ENCODE data around the gene ARRDC1. TPM values are rescaled to one million over a fixed set of nuclear protein-coding genes. Genes with fewer than 3 reads are reported as not detected.

Gene ARRDC1
- total RNA-seq, 1 donor from 2014 or later, result 114 TPM

DNA sequence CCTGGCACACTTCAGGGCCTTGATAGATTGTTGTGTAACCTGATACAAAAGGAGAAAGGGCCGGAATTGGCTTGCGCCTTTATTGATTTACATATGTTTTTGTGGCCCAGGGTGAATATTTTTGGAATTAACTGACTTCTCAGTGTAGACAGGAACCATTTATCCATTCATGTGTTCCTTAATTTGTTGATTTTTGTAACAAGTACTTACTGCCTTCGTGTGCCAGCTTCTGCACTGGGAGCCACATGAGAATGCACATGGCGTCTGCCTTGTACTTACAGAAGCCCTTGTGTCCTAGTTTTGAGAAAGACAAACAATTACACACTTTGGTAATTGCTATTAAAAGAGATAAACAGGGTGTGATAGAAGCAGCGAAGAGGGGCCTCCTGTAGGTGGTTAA is 39.7 kb downstream of the ARRDC1 start:
- Histone ChIP-seq H3K27me3 (no peaks in the 10 kb centered on the region), H3K9me3 (no peaks in the 10 kb centered on the region), H3K4me1 (peaks cover 14% of the 10 kb centered on the region), H3K4me3 (no peak overlapping the region), H3K27ac (no peak overlapping the region), H3K36me3 (peaks cover 0 to 10% of the 10 kb centered on the region in 2 donors)
- intact Hi-C loops (cut with DNase I), result no loop called here
- DNase-seq (ENCODE audit: extremely low spot score in 2 of 2), result no peak
- TF ChIP-seq, protein P1, sequence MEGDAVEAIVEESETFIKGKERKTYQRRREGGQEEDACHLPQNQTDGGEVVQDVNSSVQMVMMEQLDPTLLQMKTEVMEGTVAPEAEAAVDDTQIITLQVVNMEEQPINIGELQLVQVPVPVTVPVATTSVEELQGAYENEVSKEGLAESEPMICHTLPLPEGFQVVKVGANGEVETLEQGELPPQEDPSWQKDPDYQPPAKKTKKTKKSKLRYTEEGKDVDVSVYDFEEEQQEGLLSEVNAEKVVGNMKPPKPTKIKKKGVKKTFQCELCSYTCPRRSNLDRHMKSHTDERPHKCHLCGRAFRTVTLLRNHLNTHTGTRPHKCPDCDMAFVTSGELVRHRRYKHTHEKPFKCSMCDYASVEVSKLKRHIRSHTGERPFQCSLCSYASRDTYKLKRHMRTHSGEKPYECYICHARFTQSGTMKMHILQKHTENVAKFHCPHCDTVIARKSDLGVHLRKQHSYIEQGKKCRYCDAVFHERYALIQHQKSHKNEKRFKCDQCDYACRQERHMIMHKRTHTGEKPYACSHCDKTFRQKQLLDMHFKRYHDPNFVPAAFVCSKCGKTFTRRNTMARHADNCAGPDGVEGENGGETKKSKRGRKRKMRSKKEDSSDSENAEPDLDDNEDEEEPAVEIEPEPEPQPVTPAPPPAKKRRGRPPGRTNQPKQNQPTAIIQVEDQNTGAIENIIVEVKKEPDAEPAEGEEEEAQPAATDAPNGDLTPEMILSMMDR (IDR thresholded peaks at IDR 0.05), result no peak
- no peak for TF ChIP-seq POLR2A (IDR thresholded peaks at IDR 0.05)
- TF ChIP-seq POLR2AphosphoS5 (IDR thresholded peaks at IDR 0.05; ENCODE audit: insufficient read depth in 1 of 2, low read depth in 1 of 2), result no peak

DNA sequence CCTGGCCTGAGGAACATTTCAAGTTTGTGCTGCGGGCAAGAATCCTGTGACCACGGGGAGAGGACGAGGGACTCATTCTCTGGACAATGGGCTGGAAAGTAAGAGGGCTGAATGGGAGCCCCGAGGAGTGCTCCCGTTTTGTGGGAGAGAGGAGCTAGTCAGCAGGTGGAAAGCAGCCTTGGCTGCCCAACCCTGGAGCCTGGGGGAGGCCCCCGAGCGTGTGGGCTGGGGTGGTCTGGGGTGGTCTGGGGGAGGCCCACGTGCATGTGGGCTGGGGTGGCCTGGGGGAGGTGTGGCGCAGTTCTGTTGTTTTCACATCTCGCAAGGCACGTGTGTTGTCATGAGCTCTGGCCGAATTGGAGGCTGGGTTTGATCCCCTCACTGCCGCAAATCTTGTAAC is 40.9 kb downstream of the ARRDC1 start:
- TF ChIP-seq POLR2AphosphoS5 (IDR thresholded peaks at IDR 0.05; ENCODE audit: insufficient read depth in 1 of 2, low read depth in 1 of 2) (no peak), POLR2A (IDR thresholded peaks at IDR 0.05) (no peak)
- TF ChIP-seq, protein P1 (IDR thresholded peaks at IDR 0.05), result no peak
- intact Hi-C loops (cut with DNase I), result no loop called here
- Histone ChIP-seq H3K36me3 (peaks cover 0 to 12% of the 10 kb centered on the region in 2 donors), H3K27ac (no peak overlapping the region), H3K9me3 (no peaks in the 10 kb centered on the region), H3K4me3 (no peak overlapping the region), H3K27me3 (no peaks in the 10 kb centered on the region), H3K4me1 (peaks cover 6% of the 10 kb centered on the region)
- no peak for DNase-seq (ENCODE audit: extremely low spot score in 2 of 2)

DNA sequence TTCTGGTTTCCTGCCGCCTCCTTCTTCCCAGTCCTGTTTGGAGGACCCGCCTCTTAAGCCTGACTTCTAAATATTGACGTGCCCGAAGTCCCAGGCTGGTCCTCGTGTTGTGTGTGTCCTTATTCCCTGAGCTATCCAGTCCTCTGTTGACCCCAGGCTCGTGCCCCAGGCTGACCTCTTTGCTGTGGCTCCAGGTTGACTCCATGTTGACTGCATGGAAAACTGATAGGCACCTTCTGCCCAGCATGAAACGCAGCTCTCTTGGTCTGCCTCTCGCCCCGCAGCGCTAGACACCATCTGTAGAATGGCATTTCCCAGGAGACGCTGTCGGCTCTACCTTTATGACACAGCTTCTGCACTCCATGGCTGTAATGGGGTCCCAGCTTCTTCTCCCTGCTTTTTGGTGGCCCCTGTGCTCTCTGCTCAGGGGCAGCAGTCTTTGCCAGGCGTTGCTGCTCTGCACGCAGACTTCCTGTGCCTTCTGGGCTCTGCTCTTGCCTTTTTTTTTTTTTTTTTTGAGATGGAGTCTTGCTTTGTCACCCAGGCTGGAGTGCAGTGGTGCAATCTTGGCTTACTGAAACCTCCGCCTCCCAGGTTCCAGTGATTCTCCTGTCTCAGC is 41.7 kb downstream of the ARRDC1 start:
- no peak for DNase-seq (ENCODE audit: extremely low spot score in 2 of 2)
- no peak overlapping the region for H3K4me3 ChIP-seq
- no peak for TF ChIP-seq POLR2A (IDR thresholded peaks at IDR 0.05)
- peaks cover 0 to 10% of the 10 kb centered on the region in 2 donors for H3K36me3 ChIP-seq
- no peak overlapping the region for H3K27ac ChIP-seq
- intact Hi-C loops (cut with DNase I), result no loop called here
- H3K27me3 ChIP-seq, result no peaks in the 10 kb centered on the region
- H3K9me3 ChIP-seq, result no peaks in the 10 kb centered on the region
- no peaks in the 10 kb centered on the region for H3K4me1 ChIP-seq

DNA sequence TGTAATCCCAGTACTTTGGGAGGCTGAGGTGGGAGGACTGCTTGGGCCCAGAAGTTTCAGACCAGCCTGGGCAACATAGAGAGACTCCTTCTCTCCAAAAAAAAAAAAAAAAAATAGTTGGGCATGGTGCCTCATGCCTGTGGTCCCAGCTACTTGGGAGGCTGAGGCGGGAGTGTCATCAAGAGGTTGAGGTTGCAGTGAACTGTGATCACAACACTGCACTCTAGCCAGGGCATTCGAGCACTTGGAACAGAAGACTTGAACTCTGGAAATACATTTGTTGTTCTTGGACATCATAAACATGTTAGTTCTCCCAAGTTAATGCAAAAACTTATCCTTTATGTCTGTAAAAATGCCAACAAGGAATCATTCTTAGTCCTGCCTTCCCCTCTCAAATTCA is 42.9 kb downstream of the ARRDC1 start:
- intact Hi-C loops (cut with DNase I), result no loop called here

DNA sequence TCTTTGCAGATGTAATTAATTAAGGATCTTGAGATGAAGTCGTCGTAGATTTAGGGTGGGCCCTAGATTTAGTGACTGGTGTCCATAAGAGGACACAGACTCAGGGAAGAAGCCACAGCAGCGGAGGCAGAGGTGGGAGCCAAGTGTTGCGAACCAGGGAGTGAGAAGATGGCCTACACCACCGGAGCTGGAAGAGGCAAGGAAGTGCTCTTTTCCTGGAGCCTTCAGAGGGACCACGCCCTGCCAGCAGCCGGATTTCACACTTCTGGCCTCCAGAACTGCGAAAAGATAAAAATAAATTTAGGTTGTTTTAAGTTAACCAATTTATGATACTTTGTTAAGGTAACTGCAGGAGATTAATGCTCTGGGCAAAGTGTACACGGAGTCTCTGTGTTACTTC is 44.1 kb downstream of the ARRDC1 start:
- TF ChIP-seq POLR2A (IDR thresholded peaks at IDR 0.05) (no peak), POLR2AphosphoS5 (IDR thresholded peaks at IDR 0.05; ENCODE audit: insufficient read depth in 1 of 2, low read depth in 1 of 2) (no peak)
- TF ChIP-seq, protein P1 (IDR thresholded peaks at IDR 0.05), result no peak
- Histone ChIP-seq H3K4me1 (no peaks in the 10 kb centered on the region), H3K27me3 (no peaks in the 10 kb centered on the region), H3K9me3 (no peaks in the 10 kb centered on the region), H3K36me3 (peaks cover 0 to 5% of the 10 kb centered on the region in 2 donors), H3K4me3 (no peak overlapping the region), H3K27ac (no peak overlapping the region)
- DNase-seq (ENCODE audit: extremely low spot score in 2 of 2), result no peak
- intact Hi-C loops (cut with DNase I), result no loop called here

More for the DNA sequence above, 42.9 kb downstream of the ARRDC1 start:
- Histone ChIP-seq H3K4me3 (no peak overlapping the region), H3K27me3 (no peaks in the 10 kb centered on the region), H3K36me3 (peaks cover 0 to 10% of the 10 kb centered on the region in 2 donors), H3K4me1 (no peaks in the 10 kb centered on the region), H3K27ac (no peak overlapping the region), H3K9me3 (no peaks in the 10 kb centered on the region)
- TF ChIP-seq, protein P1 (IDR thresholded peaks at IDR 0.05), result no peak
- TF ChIP-seq POLR2A (IDR thresholded peaks at IDR 0.05), result no peak
- TF ChIP-seq POLR2AphosphoS5 (IDR thresholded peaks at IDR 0.05; ENCODE audit: insufficient read depth in 1 of 2, low read depth in 1 of 2), result no peak
- DNase-seq (ENCODE audit: extremely low spot score in 2 of 2), result no peak
